CD4-positive, alpha-beta T cell treated with Interleukin-1 beta for 1 hour (primary cell): ENCODE measurements around the gene IGFBP7.

Experiments
- DNase-seq, 2 donors: peaks; one replicate each; pipeline ENCODE4 v3.0.0-alpha.2; 2020 to 2022

IGFBP7 gene

DNA sequence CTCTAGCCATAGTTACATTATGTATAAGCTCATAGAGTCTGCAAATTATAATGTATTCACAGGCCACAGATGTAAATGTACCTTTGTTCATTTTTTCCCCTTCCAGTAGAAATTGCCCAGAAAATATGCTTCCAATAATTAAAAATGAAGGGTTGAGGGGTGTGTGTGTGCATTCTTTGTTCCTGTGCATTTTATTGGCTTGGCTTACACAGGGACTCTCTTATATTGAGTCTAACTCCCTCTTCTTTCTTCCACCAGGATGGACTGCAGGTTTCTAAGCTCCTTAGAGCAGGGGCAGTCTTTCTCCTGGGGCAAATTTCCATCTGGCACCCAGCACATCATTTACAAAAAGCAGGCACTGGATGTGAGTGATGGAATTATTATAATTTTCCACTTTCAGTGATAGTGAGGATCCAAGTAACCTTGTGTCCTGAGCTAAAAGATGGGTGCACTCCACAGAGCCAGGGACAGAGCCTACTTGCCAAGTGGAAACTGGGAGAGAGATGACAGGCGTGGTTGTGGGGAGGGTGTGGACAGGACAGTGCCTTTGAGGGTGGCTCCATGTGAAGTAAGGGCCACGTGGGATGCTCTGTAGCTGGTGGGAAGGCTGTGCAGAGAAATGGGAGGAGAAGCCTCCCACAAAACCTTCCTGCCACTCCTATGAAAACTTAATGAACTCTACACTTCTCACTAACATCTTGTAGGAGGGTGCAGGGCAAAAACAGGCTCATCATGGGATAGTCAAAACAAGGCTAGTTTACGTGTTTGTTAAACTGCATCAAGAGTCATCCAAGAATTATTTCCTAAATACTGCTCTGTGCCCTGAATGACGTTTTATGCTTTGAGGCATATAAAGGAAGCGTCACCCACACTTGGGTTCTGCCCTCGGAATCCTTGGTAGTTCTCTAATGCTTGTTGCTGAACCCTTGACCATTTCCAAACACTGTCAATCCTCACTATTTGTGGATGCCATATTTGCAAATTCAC, 16.0 kb downstream of the IGFBP7 start:
- DNase-seq, result no peak

DNA sequence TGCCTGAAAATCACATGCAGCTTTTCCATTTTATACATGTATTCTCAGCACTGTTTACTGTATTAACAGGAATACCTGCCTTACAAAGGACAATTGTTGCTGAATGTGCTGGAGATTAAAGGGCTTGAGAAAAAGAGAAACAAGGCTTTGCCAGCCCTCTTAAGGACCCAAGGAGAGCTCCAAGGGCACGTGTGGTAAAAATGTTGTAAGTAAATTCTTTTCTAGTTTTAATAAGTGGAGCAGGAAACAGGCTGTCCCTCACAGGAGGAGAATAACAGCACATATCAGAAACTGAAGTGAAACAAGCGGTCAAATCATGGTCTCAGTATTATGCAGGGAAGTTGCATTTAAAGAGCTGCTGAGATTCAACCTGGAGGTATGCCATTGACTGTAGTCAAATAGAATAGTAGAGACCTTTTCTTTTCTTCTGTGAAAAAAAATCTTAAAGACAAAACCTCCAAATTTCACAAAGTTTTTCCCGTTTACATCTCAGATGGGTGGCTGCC, 18.5 kb downstream of the IGFBP7 start:
- DNase-seq, result no peak

DNA sequence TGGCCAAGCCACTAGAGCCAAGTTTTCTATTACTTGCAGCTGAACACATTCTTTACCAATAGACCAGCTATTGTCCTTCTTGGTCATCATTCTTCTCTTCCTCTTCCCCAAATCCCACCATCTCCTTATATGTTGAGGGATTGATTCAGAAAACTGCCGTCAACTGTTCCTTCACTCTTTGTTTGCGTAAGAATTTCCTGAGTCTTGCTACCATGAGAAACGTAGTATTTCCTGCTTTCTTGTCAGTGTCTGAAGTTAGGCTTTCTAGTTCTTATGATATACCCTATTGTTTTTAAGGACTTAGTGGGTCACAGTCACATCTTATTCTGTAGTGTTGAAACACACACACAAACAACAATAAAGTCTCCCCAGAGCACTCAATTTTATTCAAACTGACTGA, 20.1 kb downstream of the IGFBP7 start:
- DNase-seq, result no peak

DNA sequence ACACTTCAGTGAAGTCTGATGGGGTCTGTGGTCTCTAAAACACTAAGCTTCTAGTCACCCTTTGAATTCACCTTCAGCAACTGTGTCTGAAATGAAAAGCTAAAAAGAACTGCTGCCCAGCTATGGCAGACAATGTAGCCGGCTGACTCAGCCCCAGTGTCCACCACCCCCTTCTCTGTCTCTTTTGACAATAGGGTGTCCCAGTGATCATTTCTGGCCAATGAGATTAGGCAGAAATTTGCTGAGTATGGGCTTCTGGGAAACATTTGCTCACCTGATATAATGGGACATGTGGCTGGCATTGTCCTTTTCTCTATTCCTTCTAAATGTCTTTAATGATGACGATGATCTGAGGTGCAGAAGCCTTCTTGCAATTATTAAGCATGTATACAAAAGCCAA, 20.6 kb downstream of the IGFBP7 start:
- no peak for DNase-seq

DNA sequence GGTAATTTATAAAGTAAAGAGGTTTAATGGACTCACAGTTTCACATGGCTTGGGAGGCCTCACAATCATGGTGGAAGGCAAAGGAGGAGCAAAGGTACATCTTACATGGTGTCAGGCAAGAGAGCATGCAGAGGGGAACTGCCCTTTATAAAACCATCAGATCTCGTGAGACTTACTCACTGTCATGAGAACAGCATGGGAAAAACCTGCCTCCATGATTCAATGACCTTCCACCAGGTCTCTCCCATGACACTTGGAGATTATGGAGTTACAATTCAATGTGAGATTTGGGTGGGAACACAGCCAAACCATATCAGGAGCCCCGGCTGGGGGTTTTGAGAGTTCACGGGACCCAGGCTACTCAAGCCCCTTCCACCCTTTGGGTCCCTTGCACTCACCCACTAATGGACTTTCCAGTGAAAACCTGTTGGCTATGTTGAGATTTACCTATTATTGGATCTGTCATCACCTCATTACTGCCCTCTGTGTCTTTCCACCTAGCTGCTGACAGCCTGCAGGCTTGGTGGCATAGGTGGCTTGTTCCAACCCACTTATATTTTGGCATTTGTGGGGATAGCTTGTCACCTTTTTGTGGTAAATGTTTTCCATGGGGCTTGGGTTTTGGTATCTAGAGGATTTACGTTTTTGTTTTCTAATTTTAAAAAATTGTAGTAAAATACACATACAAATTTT, 24.0 kb downstream of the IGFBP7 start:
- no peak for DNase-seq

DNA sequence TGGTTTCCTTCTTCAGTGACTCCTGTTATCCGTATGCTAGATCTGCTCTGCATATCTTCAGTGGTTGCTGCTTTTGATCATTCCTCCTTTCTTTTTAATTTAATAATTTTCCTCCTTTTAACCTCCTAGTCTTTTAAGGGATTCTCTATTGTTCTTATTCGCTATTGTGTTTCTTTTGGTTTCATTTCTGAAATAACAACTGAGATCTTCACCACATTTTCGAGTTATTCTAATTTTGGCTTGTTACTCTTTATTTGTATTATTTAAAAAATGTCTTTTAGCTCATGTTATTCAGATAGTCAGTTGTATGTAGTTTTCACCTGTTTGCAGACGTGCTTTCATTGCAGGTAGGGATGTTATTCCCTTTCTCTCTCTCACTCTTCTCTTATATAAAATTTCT, 24.9 kb downstream of the IGFBP7 start:
- no peak for DNase-seq

DNA sequence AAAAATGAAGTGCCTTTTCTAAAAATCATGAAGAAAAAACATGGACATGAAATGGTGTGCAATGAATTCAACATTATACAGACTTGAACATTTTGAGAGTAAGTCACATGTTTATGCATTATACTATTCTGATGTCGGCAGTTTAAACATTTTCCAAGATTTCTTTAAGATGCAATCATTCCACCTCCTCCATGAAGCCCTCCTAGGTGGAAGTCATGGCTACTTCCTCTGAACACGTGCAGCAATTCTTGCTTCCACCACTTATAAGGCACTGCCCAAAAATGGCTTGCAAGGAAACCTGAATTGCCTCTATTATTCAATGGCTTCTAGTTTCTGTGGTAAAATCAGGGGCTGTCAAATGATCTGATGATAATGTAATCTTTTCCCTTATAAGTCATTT, 25.8 kb downstream of the IGFBP7 start:
- DNase-seq, result no peak

DNA sequence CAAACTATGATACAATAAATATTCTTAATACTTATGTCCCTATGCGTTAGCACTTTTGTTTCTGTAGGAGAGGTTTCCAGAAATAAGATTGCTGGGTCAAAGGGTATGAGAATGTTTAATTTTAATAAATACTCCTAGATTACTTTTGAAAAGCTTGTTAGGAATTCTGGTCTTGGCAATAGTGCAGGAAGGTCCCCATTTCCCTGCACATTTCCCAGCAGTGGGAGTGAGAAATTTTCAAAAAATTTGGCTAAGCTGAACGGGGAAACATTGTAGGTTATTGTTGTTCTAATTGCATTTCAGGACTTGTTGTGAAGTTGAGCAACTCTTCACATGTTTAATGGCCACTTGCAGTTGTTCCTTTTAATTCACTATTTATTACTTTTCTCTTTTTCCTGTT, 27.1 kb downstream of the IGFBP7 start:
- no peak for DNase-seq

DNA sequence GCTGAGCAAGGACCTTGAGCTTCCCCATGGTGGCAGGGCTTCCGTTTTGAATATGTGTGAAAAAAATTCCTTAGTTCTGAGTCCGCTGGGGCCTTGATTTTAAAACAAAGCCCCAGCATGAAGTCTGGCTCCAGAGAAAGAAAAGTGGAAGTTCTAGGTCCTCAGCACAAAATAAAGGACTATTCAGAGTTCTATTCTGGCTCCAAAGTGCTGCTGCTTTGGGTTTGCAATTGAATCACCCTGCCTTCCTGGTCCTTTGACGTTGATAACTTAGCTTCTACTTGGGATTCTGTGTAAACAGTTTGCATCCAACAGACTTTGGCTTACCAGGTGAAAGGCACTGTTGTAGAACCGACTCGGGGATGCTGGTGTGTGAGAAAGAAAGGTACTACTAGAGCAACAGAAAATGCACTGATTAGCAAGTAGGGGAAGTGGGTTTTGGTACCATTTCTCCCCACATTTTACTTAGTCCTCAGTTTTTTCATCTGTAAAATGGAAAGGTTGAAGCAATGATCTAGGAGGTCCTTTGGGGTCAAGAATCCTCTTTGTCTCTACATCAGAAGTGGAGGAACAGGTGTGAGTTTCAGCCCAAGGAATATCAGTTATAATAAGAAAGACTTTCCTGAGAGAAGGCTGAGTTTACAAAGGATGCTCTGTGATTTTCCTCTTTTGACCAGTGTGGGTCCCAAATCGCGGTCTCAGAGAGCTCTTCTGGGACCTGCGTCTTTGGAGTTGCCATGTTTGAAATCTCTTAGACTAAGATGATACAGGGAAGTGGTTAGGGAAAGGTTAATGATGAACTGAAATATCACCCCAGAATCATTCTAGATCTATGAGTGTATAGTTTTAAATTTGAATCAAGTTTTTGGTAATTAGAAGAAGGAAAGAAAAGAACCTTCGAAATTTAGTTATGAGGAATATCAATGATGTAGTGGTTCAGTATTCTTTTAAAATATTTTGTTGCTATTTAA, 28.2 kb downstream of the IGFBP7 start:
- no peak for DNase-seq

DNA sequence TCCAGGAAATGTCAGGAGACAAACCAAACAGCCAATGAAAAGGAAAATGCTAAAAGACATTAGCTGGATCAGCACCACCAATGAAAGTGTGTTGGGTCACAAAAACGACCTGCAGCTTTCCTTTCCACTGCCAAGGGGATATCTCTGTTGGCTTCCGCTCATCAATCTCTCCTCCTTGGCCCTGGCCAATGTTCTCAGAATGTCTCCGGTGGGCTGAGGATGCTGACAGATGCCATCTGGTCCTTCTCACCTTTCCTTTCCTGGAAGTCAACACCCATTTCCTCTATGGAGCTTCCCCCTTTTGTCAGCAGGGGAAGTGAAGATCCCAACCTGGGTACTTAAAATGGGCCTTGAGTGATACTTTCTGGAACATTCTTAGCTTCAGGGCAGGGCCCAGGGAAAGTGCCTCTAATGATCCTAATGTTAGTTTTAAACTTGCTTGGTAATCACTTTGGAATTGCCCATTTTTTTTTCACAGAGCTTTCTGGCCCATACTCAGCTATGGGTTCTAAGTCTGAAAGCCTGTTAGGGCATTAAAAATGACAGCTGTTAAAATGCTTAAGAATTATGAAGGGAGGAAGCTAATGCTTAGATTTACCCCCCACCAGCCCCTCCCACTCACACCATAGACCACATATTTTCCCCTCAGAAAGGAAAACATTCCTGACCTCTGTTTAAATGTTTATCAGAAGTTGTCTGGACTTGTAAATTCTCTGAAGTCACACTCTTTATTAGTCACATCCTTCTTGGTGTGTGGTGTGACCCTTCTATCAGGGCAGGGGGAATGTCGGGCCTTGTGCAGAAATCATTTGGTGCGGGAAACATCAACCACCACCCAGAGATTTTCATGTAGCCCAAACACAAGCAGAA, 29.2 kb downstream of the IGFBP7 start:
- DNase-seq, result no peak

DNA sequence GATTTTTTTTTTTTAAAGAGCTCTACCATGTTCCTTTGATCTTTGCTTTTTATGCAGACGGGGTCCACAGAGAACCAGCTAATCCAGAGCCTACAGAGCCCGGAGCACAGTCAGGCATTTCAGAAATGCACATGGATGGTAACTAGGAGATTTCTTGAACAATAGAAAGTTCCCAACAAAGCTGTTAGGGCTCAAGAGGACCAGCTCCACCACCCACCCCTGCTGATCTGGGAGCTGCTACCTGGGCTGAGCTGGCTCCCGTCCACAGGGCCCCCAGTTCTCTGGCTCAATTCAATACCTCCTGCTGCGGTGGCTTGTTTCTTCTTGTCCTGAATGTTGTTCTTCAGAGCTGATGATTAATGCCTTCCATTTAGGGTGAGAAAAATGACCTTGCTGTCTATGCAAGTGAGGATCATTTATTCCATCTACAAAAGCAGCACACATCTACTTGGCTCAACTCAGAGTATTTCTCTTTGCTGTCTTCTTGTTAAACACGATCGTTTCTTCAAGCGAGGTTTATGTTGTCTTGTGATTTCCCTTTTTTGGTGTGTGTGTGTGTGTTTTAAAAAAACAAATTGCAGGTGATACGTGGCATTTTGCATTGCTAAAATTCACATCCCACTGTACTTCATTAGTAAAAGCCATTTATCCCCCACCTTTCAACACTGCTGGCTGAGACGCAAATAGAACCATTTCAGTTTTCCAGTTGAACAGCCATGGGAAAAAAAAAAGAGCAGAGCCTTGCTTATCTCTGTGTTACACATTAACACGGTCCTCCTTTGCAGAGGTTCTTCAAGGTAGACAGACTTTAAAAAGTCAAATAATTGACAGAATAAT, 31.3 kb downstream of the IGFBP7 start:
- DNase-seq, result no peak

DNA sequence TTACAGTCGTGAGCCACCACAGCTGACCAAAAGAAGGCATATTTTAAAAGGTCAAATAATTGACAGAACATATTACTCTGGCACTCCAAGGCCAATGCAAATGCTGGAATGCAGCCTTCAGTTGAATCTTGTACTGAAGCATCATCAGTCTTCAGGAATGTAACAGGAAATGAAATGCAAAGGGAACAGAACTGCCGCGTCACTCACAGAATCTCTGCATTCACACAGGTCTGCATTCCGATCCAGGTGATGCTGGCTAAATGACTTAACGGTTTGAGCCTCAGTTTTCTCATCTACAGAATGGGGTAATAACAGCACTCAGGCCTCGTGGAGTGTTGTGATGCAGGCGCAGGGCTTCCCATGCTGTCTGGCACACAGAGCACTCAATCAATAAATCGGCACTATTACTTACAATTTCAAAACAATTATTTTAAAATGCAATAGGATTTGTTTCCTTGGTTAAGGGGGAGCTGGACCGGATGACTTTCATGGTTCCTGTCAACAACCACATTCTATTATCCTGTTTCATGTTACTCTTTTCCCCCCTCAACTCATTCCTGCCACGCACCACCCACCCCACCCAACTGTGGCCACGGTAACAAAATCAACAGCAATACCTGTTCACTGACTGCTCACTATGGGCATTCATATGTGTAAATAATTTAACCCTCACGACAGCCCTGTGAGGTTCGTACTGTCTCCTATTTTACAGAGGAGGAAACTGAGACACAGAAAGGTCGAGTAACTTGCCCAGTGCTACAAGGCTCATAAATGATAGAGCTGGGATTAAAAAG, 32.4 kb downstream of the IGFBP7 start:
- DNase-seq, result no peak

DNA sequence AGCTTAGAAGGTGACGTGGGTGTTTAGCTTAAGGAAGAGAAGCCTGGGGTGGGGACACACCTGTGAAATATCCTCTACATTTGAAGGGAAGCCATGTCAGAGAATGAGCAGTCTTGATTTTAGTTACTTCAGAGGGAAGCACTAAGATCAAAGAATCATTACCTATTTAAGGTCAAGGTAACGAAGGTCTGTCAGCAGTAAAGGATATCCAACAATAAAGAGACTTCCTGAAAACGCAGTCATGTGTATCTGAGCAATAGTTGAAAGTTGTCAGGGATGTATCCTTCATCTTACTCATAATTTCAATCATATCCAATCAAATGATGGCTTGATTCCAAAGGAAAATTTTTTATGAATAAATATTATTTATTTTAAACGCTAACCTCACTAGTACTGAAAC, 33.5 kb downstream of the IGFBP7 start:
- no peak for DNase-seq

DNA sequence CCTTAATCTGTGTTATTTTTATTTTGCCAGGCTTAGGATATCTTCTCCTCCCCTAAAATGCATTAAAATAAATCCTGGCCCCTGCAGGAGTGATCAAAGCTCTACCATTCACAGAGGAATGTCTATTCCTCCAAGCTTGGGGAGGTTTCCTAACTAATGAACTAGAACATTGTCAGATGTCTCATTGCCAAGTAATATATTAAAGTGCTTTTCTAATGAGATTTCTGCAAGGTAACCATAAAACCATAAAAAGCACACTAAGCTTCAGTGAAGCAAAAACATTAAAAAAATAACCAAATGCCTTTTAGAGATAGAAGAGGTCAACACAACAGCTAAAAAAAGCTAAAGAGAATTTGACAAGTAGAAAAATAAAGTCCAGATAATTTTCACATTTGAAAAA, 34.8 kb downstream of the IGFBP7 start:
- DNase-seq, result no peak

DNA sequence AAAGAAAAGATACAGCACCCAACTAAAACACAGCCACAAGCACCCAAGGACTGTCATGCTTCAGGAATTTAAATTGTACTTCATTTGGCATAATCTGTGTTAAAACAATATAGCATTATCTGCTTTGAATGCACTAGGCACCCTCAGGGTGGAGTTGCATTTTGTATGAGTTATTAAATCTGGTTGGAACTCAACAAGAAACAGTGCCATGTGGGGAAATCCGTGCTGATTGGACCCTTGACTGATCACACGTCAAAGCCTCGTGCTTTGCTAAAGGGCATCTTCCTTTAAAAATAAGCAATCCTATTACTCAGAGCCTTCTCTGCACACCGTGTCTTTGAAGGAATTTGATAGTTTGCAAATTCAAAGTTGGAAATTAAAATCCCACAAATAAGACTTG, 35.4 kb downstream of the IGFBP7 start:
- no peak for DNase-seq

DNA sequence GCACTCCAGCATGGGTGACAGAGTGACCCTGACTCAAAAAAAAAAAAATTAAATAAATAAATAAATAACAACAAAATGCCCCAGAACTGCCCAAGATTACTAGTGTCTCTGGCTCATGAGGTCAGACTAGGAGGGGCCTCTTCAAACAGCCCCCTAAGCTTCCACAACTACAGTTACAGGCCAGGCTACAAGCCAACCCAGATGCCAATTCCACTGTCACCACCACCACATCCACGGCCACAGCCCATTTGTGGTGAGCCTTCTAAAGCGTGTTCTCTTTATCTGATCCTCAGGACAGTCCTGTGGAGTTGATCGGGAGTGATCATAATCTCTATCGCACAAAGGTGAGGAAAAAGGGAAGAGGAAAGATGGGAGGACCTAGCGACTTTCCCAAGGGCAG, 36.6 kb downstream of the IGFBP7 start:
- DNase-seq, result no peak

DNA sequence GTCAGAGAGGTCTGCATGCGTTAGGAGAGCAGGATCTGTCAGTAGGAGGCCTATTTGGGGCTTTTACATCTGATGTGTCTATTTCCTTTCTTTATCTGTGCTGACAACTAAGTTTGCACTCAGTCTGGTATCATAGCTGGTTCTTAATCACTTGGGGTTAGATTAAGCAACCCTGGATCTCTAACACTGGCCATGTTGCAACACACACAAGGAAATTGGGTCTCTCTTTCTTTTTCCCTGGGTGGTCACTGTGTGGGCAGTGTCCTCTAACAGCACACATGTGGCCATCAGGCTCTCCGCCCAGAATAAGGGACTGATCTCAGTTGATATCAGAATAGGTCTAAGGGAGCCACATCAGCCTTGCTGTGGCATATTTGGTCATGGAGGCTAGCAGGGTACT, 38.9 kb downstream of the IGFBP7 start:
- no peak for DNase-seq

DNA sequence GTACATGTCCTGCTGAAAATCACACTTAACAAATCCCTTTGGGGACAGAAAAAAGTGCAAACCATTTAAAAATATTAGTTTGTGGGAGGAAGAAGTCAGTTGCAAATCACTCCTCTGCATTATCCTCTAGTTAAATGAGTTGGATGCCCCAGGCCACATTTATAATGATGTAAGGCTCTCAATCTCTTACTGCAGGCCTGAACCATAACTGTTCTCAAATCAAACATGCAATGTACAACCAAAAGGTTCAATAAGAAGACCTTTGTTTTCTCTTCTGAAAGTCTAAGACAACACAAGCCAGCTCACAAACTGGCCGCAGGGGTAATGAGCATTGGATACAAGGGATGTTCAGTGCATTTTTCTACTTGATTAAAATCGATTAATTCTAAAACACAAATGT, 39.7 kb downstream of the IGFBP7 start:
- no peak for DNase-seq

DNA sequence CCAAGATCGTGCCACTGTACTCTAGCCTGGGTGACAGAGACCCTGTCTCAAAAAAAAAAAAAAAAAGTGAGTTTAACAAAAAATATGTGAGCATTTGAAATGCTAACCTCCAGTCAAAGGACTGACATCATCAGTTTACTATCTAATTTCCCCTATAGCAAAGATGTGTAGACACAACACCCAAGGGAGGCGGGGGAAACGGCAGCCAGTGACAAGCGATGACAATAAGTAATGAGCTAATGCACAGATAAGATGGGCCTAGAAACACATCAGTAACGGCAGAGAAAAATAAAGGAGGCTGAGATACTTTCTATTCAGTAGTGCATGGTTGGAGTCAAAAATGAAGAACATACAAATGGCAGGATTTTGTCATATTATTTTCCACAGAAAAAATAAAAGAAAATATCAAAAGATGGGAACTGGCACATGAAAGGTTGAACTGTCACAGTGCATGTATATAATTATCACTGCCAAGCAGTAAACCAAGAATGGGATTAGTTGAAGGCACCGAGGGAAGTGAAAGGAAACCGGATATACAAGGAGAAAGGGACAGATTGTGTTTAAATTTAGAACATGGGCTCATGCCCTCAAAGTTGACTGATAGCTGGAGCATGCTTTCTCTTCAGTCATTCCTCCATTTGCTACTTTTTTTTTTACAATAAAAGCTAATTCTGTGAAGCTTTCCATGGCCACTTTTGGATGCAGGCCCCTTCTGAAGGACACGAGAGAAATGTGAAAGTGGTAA, 41.8 kb downstream of the IGFBP7 start:
- no peak for DNase-seq
